Uterus (tissue), 2 donors: ENCODE measurements around the gene COL5A1.

Source experiments
- CTCF ChIP-seq, 4 experiments: fragments of 200-600 bp in 2 of 4; fragments of 450-650 bp in 2 of 4; sonication (generic) in 2 of 4; IDR thresholded peaks; one replicate each; pipeline ENCODE4 v1.5.1; 2016 to 2019; ENCODE audit warnings: antibody characterized with exemption in 4 of 4, mild to moderate bottlenecking in 2 of 4, moderate library complexity in 1 of 4
- POLR2A ChIP-seq, 2 donors: fragments of 450-650 bp; IDR thresholded peaks; one replicate each; pipeline ENCODE4 v1.6.1; 2016; ENCODE audit warnings: antibody characterized with exemption in 2 of 2, mild to moderate bottlenecking in 1 of 2, moderate library complexity in 1 of 2

DNA sequence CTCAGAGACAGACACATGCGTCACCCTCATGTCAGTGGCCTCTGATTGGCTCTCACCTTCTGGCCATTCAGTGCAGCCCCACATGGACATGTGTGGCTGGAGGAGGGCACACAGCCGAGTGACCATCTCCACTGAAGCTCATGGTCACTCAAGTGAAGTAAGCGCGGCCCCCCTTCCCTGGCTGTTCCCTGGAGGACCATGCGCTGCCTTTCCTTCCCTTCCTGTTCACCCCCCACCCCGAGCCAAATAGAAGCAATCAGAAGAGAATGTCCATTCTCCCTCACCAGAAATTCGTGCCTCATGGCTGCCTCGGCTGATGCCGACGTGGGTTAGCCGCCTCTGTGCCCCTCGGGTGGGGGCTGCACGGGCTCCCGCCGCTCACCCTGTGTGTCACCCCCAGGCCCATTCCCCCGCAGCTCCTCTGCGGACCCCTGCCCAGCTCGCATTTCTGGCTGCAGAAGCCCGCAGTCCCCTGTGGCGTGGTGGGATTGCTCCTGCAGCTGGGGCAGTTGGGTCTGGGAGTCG, 12.5 kb upstream of the COL5A1 start:
- TF ChIP-seq CTCF (IDR thresholded peaks at IDR 0.05) (no peak), POLR2A (IDR thresholded peaks at IDR 0.05) (no peak)
